Occipital lobe (tissue), 2 donors: Measurements from ENCODE around the gene SFSWAP. TPM values are rescaled to one million over a fixed set of nuclear protein-coding genes. Genes with fewer than 3 reads are reported as not detected.

Experiments
- small RNA-seq: library from RNA; depleted of rRNA; stranded (forward); fragments of <200 nt; gene quantifications from one replicate; pipeline ENCODE3, GENCODE V24; 2014
- total RNA-seq: library from RNA; depleted of rRNA; stranded (reverse); fragments of >200 nt; gene quantifications from one replicate; pipeline ENCODE4 v1.2.3, GENCODE V29; 2014

Gene SFSWAP
- total RNA-seq, 1 donor from 2014 or later, result 26.4 TPM

Small RNAs within 50 kb of the gene (small RNA-seq; reads per million reads assigned to genes)
- gene RNA5SP377, result not detected
- gene RNA5SP378, result not detected
- gene RNU6-1017P, result not detected

Other genes starting within 250 kb of the SFSWAP start
- 25.9 TPM for gene MMP17, start 117.3 kb downstream of the SFSWAP start, total RNA-seq
- gene ULK1, start 183.5 kb downstream of the SFSWAP start, total RNA-seq, result 7.8 TPM
- gene PUS1, start 218.2 kb downstream of the SFSWAP start, total RNA-seq, result 5.6 TPM
- 11.7 TPM for gene EP400, start 238.9 kb downstream of the SFSWAP start, total RNA-seq